GM12892 (cell line): ENCODE data around the gene IRX4.

ENCODE experiments used
- POLR2A ChIP-seq: IDR thresholded peaks from 2 replicates; pipeline ENCODE4 v1.6.1; 2011; ENCODE audit warnings: low read depth, low read length, control low read depth
- POLR2AphosphoS5 ChIP-seq: IDR thresholded peaks from 2 replicates; pipeline ENCODE4 v1.6.1; 2011; ENCODE audit warnings: low read depth, low read length, control low read depth
- TAF1 ChIP-seq: IDR thresholded peaks from 2 replicates; pipeline ENCODE4 v1.6.1; 2011; ENCODE audit warnings: low read depth, mild to moderate bottlenecking, control low read depth, low read length, borderline replicate concordance

GRCh38 chr5:1884678-1885403 lies 2.1 kb upstream of the IRX4 start:
- TF ChIP-seq POLR2A (no peak), TAF1 (no peak), POLR2AphosphoS5 (no peak)
